Tibial nerve (tissue), 4 donors: ENCODE data around the gene DTD2.

Experiments
- EP300 ChIP-seq, 2 donors: sonication (generic); formaldehyde crosslinking; IDR thresholded peaks; one replicate each; pipeline ENCODE4 v1.6.1; 2017; ENCODE audit warnings: antibody characterized with exemption in 2 of 2, mild to moderate bottlenecking in 1 of 2
- POLR2A ChIP-seq, 2 donors: fragments of 450-650 bp; IDR thresholded peaks; one replicate each; pipeline ENCODE4 v1.6.1; 2017; ENCODE audit warnings: antibody characterized with exemption in 2 of 2, mild to moderate bottlenecking in 2 of 2, moderate library complexity in 2 of 2
- TF ChIP-seq, protein P1 (sequence below), 5 experiments: fragments of 200-600 bp in 3 of 5; fragments of 450-650 bp in 2 of 5; sonication (generic) in 3 of 5; IDR thresholded peaks; one replicate each; pipeline ENCODE4 v1.5.1; 2016 to 2019; ENCODE audit warnings: antibody characterized with exemption in 5 of 5, mild to moderate bottlenecking in 3 of 5, moderate library complexity in 2 of 5

DNA sequence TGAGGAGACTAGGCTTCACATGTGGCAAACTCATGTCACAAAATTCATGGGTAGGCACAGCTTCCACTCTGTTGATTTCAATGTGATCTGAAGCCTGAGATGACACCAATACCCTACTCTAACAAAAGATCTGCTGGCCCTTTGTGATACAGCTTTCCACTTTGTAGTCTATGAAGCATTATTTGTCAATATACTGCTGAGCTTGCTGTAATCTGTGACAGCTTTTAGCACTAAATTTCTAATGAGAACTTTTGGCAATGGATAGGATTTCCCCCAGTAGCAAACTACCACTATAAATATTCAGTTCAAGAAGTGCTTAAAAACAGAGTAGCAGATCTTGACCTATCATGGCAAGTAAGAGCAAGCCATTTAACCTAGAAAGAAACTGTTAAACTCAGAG lies 31.4 kb downstream of the DTD2 start:
- TF ChIP-seq, protein P1, sequence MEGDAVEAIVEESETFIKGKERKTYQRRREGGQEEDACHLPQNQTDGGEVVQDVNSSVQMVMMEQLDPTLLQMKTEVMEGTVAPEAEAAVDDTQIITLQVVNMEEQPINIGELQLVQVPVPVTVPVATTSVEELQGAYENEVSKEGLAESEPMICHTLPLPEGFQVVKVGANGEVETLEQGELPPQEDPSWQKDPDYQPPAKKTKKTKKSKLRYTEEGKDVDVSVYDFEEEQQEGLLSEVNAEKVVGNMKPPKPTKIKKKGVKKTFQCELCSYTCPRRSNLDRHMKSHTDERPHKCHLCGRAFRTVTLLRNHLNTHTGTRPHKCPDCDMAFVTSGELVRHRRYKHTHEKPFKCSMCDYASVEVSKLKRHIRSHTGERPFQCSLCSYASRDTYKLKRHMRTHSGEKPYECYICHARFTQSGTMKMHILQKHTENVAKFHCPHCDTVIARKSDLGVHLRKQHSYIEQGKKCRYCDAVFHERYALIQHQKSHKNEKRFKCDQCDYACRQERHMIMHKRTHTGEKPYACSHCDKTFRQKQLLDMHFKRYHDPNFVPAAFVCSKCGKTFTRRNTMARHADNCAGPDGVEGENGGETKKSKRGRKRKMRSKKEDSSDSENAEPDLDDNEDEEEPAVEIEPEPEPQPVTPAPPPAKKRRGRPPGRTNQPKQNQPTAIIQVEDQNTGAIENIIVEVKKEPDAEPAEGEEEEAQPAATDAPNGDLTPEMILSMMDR (IDR thresholded peaks at IDR 0.05), result no peak
- no peak for TF ChIP-seq POLR2A (IDR thresholded peaks at IDR 0.05)
- no peak for TF ChIP-seq EP300 (IDR thresholded peaks at IDR 0.05)
